Non-pigmented ciliary epithelial cell (primary cell): ENCODE data around the gene GDNF.
"Not testable (repeated sequence)": the region's sequence is repeated elsewhere in the genome, so short reads cannot be mapped to it uniquely, and the experiment has no call there.

Experiments
- DNase-seq: peaks from one replicate; pipeline ENCODE4 v3.0.0-alpha.2; 2010; ENCODE audit warnings: low read depth

The GDNF gene, protein sequence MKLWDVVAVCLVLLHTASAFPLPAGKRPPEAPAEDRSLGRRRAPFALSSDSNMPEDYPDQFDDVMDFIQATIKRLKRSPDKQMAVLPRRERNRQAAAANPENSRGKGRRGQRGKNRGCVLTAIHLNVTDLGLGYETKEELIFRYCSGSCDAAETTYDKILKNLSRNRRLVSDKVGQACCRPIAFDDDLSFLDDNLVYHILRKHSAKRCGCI

DNA sequence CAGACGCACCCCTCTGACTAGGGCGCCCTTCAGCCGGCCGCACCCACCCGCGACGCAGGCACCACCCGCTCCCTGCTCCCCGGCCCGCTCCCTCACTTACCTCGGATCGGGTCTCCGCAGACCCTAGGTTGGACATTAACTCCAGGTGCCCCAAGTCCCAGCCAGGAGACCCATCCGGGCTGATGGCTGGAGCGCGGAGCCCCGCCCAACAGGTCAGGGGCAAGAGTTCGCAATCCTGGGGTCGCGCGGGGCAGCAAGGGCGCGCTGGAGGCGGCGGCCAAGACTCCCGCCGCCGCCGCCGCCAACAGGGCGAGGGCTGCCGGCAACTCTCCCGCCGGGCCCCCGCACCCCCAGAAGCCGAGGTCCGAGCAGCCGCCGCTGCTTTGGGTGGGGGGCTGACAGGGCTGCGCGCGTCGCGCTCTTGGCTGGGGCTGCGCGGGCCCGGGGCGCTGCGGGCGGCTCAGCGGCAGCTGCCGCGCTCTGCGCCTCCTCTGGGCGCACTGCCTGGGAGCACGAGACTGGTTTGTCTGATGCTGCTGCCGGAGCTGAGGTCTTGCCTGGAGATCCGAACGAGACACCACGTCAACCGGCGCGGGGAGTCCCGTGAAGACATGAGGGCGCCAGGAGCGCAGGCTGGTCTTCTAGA, at the start of gene GDNF:
GDNF (minus strand) TSS at position 635 of the 646 bp plus-strand sequence. CDS start 5,245 bp downstream, outside the sequence.
- DNase-seq: no peak

- DNase-seq: no peak
Measured at GRCh38 chr5:37888476-37888875, 48.6 kb upstream of the GDNF start.

GRCh38 chr5:37886242-37886905, 46.5 kb upstream of the GDNF start:
- DNase-seq: no peak

DNA sequence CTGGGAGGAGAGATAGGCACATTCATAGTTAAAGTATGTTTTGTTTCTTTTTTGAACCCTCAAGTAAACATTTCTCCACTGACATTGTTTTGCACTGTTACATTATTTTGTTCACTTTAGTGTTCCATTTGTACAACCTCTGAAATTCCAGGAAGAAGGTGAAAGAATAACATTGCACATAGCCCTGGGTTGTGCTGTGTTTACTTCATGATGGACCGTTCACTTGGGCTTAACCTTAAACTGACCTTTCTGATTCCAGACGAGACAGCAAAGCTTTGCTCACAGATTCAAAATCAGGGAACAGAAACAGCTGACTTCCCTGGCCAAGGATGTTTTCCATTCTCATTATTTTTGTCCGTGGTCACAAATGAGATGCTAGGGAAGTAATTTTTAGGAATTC, 42.8 kb upstream of the GDNF start:
- no peak for DNase-seq

DNA sequence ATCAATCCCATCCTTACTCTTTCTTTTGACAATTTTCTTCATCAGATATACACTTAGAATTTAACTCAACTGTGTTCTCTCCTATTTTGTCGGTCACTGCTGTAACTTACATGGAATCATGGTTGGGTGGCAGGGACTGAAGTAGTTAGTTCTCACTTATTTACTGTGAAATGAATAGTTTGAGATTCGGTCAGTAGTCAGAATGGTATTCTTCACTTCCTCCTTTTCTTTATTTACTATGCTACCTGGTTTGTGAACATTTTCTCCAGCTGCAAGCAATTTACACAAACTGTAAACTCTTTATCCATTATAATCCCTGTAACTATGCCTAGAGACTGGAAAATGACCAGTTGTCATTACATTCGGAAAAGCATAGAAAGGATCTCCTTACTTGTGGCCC, 41.5 kb upstream of the GDNF start:
- DNase-seq: no peak

GRCh38 chr5:37876943-37877342, 37.1 kb upstream of the GDNF start:
- DNase-seq: no peak

GRCh38 chr5:37876245-37876644, 36.4 kb upstream of the GDNF start:
- no peak for DNase-seq

DNA sequence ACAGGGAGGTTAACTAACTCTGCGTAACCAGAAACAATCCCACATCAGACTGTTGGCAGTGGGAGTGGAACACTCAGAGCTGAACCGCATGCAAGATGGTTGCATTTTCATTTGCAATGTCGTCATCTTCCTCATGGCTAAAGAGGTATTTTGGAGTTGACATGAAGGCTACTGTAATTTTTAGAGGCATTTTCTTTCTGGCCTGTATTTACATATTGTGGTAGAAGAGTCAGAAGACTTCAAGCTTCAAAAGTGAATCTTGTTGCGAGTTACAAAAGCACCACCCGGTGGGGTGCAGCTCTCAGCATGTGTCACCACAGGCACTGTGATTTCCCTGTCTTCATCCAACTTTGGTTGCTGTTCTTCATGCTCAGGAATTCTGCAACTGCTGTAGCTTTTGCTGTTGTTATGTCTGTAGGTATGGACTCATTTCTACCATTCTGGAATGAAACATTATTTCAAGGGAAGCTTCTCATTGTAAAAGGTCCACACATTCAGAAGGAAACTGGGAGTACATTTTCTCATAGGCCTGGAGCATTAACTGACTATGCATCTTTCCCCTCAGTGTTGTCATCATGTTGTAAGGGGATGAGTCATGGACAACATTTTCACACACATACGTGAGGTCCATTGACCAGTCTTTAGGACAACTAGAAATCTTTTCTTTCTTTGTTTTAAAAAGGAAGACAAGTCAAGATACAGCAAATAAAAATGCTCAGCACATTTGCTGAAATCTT, 35.4 kb upstream of the GDNF start:
- DNase-seq: no peak

DNA sequence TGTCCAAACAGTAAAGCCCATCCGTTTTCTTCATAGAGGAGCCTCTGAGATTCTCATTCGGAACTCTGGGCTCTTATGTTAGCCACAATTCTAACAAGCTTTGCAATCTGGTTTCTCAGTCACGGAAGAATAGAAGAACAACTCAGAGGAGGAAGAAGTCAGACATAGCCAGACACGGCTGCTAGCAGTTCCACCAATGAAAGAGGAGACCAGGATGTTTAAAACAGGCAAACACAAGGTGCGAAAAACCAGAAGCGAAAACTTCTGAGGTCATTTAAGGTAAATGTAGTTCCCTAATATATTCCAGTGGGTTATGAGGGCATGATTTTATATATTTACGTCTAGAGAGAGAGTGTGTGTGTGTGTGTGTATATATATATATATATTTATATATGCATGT, 34.1 kb upstream of the GDNF start:
- DNase-seq: no peak

DNA sequence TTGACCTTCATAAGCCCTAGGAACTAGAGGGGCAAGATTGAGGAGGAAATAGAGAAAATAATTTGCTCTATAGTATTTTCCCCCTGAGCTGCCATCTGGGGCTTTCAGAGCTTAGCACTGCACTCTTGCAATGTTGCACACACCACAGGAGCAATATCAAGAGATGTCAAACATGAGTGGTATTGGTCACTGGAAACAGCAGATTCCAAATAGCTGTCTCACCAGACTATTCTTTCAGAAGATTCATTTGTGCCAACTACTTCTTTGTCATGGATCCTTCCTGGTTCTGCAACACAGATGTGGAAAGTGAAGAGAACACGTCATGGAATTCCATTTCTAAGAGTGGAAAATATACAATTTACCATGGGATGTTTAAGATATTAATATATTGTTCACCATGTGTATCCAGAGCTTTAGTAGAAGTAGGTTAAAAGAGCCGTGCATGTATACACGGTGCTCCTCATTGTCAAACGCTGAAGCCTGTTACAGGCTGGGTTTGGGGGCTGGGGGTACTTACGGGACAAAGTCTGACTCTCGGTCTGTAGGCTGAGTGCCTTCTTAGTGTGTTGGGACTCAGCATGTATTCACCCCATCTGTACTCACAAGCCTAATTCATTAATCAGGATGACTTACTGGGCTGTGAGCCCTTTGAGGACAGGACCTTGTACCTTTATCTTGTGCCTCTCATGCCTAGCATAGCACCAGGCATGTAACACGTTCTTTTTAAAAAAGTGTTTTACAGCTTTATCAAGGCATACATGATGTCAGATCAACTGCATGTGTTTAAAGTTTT, 31.4 kb upstream of the GDNF start:
- DNase-seq: no peak

GRCh38 chr5:37869216-37869615, 29.4 kb upstream of the GDNF start:
- DNase-seq: no peak

DNA sequence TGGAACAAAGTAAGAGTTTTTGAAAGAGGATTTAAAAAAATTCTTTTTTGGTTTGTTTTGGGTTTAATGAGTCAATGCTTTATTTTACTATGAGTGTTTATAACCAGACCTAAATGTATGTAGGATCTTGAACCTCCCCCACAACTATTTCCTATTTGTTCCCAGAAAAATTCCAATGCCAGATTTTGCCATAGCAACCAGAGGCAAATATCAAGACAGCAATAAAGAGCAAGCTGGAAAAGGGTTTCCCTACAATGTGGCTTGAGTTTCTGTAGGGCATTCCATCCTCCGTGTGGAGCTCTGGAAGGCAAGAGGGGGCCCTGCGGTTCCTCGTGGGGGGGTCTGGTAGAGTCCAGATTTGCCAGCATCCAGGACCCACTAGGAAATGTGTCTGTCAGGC, 27.8 kb upstream of the GDNF start:
- no peak for DNase-seq

DNA sequence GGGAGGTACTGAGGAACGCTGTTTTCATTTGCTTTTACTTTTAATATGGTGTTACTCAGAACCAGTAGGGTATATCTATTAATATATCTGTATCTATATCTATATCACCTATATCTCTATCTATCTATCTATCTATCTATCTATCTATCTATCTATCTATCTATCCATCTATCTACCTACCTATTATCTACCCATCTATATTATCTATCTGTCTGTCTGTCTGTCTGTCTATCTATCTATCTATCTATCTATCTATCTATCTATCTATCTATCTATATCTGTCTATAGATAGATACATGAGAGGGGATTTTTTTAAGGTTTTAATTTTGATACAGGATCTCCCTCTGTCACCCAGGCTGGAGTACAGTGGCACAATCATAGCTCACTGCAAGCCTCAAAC, 23.1 kb upstream of the GDNF start:
- not testable (repeated sequence) for DNase-seq

DNA sequence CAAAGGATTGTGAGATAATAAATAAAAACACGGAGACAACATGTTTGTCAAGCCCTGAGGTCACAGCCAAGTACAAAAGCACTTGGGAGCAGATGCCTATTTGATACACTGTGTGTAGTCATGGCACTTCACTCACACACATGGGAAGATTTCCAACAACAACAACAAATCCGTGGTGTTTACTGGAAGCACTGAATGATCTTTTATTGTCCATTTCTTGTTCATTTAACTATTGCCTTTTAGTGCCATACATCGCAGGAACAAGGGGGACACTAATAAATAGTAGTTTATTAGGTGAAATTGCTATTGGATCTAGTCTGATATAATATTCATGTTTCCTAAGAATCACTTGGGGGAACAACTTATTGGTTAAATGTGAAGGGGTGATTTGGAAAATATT, 20.4 kb upstream of the GDNF start:
- no peak for DNase-seq

- DNase-seq: no peak
Measured at GRCh38 chr5:37859805-37860204, 20.0 kb upstream of the GDNF start.

DNA sequence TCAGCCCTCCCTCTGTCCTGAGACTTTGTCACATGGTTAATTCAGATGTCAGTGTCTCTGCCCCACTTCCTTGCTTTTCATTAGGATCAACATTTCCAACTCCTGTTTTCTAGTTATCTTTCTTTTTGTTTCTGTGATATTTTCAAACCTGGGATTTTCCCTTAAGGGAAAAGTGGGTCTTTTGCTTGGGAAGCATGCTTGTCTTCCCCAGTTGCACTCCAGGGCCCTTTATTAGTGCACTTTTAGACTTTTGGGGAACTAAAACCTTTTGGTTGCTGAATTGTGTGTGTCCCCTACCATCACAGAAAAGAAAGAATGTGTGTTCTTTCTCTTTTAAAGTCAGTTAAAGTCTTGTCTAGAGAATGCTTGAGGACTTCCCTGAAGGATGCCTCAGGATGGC, 18.4 kb upstream of the GDNF start:
- DNase-seq: no peak

GRCh38 chr5:37857696-37858095, 17.9 kb upstream of the GDNF start:
- no peak for DNase-seq

- DNase-seq: no peak
Measured at GRCh38 chr5:37855438-37855837, 15.6 kb upstream of the GDNF start.

DNA sequence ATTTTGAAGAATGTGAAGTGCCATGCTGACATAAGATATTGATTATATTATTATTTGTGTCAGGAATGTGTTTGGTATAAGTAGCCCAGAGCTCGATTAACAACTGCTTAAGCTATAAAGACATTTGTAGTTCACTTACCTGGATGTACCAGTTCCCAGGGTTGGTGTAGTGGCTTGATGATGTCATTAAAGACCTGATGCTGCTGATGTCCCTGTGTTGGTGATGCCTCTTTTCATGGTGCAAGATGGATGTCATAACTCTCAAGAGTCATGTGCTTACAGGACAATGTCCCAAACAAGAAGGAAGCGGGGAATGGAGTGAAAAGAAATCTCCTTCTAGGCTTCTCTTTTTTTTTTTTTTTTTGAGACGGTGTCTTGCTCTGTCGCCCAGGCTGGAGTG, 11.5 kb upstream of the GDNF start:
- DNase-seq: no peak

- DNase-seq: no peak
Measured at GRCh38 chr5:37850226-37850865, 10.5 kb upstream of the GDNF start.

DNA sequence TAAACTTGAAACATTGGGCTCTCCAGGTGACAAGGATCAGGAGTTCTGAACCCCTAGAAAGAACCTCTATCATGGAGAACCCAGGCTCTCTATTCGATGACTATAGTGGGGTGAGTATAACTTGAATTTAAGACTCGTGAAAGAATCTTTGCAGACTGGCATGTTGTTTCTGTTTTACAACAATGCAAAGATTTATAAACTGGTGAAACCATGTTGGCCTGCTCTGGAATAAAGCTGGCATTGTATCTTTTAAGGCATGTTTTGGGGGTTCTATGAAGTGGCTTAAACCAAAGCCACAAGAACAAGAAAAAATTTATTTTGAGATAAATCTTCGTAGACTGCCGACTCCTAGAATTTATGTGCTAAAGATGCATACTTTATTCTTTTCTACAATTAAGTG, 9.8 kb upstream of the GDNF start:
- DNase-seq: no peak

DNA sequence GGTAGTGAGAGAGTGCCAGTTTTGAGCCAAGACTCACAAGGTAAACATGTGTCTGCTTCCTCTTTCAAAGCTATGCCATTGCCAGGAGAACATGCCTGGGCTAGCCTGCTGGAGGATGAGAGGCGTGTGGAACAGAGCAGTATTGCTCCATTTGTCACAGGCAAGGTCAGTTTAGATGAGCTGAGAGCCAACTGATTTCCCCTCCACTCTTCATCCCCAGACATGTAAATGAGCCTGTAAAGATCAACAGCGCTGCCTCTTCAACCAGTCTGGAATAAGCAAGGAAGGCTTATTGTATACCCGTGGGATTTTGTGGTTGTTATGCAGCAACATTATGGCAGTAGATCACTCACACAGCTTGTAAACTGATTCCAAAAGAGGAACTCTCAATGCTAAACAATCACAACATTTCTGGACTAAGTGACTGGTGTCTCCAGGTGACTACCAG, 8.2 kb upstream of the GDNF start:
- DNase-seq: no peak
